Esophagus muscularis mucosa (tissue), 4 donors: ENCODE results near the gene ULK3. TPM values are rescaled to one million over a fixed set of nuclear protein-coding genes. Genes with fewer than 3 reads are reported as not detected.

Experiments used
- DNase-seq: peaks from one replicate; pipeline ENCODE4 v3.0.0-alpha.2; 2017; ENCODE audit errors: extremely low spot score
- H3K27ac ChIP-seq, 4 donors: fragments of 200-600 bp; sonication (generic); replicated peaks in 1 of 4; 1 replicate in 3 of 4; 2 replicates in 1 of 4; pipeline ENCODE4 v1.5.1; 2016 to 2019; ENCODE audit warnings: mild to moderate bottlenecking in 1 of 4
- H3K27me3 ChIP-seq, 4 donors: fragments of 200-600 bp; sonication (generic); one replicate each; pipeline versions ENCODE4 v1.5.1 to v1.6.0; 2016 to 2019
- H3K36me3 ChIP-seq, 4 donors: fragments of 200-600 bp; sonication (generic); one replicate each; pipeline ENCODE4 v1.5.1; 2016 to 2019
- H3K4me1 ChIP-seq, 4 donors: fragments of 200-600 bp; sonication (generic); one replicate each; pipeline ENCODE4 v1.5.1; 2016 to 2019
- H3K4me3 ChIP-seq, 4 donors: fragments of 200-600 bp; sonication (generic); 1 replicate in 2 of 4; 2 replicates in 2 of 4; pipeline ENCODE4 v1.5.1; 2016 to 2019; ENCODE audit warnings: mild to moderate bottlenecking in 4 of 4, moderate library complexity in 1 of 4
- H3K9me3 ChIP-seq, 4 donors: fragments of 200-600 bp; sonication (generic); 1 replicate in 3 of 4; 2 replicates in 1 of 4; pipeline ENCODE4 v1.5.1; 2016 to 2019
- CTCF ChIP-seq, 3 experiments: fragments of 200-600 bp in 2 of 3; fragments of 450-650 bp in 1 of 3; sonication (generic) in 2 of 3; IDR thresholded peaks; one replicate each; pipeline ENCODE4 v1.5.1; 2017 to 2019; ENCODE audit warnings: antibody characterized with exemption in 3 of 3, mild to moderate bottlenecking in 2 of 3, moderate library complexity in 1 of 3
- EP300 ChIP-seq: sonication (generic); formaldehyde crosslinking; IDR thresholded peaks from one replicate; pipeline ENCODE4 v1.6.1; 2017; ENCODE audit warnings: antibody characterized with exemption
- POLR2A ChIP-seq: fragments of 450-650 bp; IDR thresholded peaks from one replicate; pipeline ENCODE4 v1.6.1; 2017; ENCODE audit warnings: antibody characterized with exemption, moderate library complexity, mild to moderate bottlenecking, low read depth
- POLR2AphosphoS5 ChIP-seq, 2 donors: sonication (generic); formaldehyde crosslinking; IDR thresholded peaks; one replicate each; pipeline ENCODE4 v1.6.1; 2017; ENCODE audit warnings: antibody characterized with exemption in 2 of 2
- WGBS: methylation state at CpG from one replicate; pipeline ENCODE4 v1.1.5; 2018; 5-methylcytosine and 5-hydroxymethylcytosine counted together
- intact Hi-C: fragments of 100-400 bp; cut with DNase I; formaldehyde crosslinking; loops from one replicate; pipeline ENCODE4 v1.15.1; 2023
- total RNA-seq, 4 donors: library from RNA; depleted of rRNA; stranded (reverse); fragments of >200 nt; gene quantifications; one replicate each; pipeline versions ENCODE4 v1.1.0 to v1.2.1, GENCODE V29; 2016

ULK3 gene
- total RNA-seq, 4 donors from 2014 or later: 24.5 to 49.2 (median 35.4) TPM

GRCh38 chr15:74829486-74829885, 13.5 kb downstream of the ULK3 start:
- no peak for DNase-seq
- Histone ChIP-seq H3K4me3 (no peak overlapping the region), H3K27ac (no peak overlapping the region), H3K4me1 (peaks cover 8 to 11% (median 10%) of the 10 kb centered on the region in 4 donors), H3K9me3 (no peaks in the 10 kb centered on the region), H3K27me3 (peaks cover 0 to 39% (median 15%) of the 10 kb centered on the region in 4 donors), H3K36me3 (no peaks in the 10 kb centered on the region)
- WGBS: 73% methylated on average over 3 of the region's 3 CpGs
- intact Hi-C loops: no loop called here
- no peak for TF ChIP-seq CTCF (IDR thresholded peaks at IDR 0.05)
- TF ChIP-seq POLR2AphosphoS5 (IDR thresholded peaks at IDR 0.05): no peak
- TF ChIP-seq EP300: no peak
- TF ChIP-seq POLR2A: no peak

- peaks cover 8 to 11% (median 10%) of the 10 kb centered on the region in 4 donors for H3K4me1 ChIP-seq
- intact Hi-C loops: no loop called here
- no peak overlapping the region for H3K27ac ChIP-seq
- no peaks in the 10 kb centered on the region for H3K9me3 ChIP-seq
- TF ChIP-seq POLR2AphosphoS5 (IDR thresholded peaks at IDR 0.05) (no peak), CTCF (IDR thresholded peaks at IDR 0.05) (no peak), POLR2A (no peak), EP300 (no peak)
- H3K36me3 ChIP-seq: no peaks in the 10 kb centered on the region
- H3K4me3 ChIP-seq: no peak overlapping the region
- peaks cover 0 to 39% (median 15%) of the 10 kb centered on the region in 4 donors for H3K27me3 ChIP-seq
- 76% methylated on average over 6 of the region's 6 CpGs for WGBS
- no peak for DNase-seq
These were observed 14.1 kb downstream of the ULK3 start for GRCh38 chr15:74828835-74829234.

- TF ChIP-seq CTCF (IDR thresholded peaks at IDR 0.05): no peak
- TF ChIP-seq POLR2A: no peak
- TF ChIP-seq EP300: no peak
- Histone ChIP-seq H3K4me1 (peaks cover 8 to 11% (median 10%) of the 10 kb centered on the region in 4 donors), H3K9me3 (no peaks in the 10 kb centered on the region), H3K27me3 (peaks cover 0 to 39% (median 15%) of the 10 kb centered on the region in 4 donors), H3K4me3 (no peak overlapping the region), H3K27ac (no peak overlapping the region), H3K36me3 (no peaks in the 10 kb centered on the region)
- intact Hi-C loops: no loop called here
- no peak for DNase-seq
- no CpG with 5 or more reads among the region's 5 CpGs for WGBS
These were observed 15.3 kb downstream of the ULK3 start for GRCh38 chr15:74827614-74828013.

GRCh38 chr15:74826921-74827320, 16.0 kb downstream of the ULK3 start:
- Histone ChIP-seq H3K4me1 (peaks cover 8 to 11% (median 10%) of the 10 kb centered on the region in 4 donors), H3K27me3 (peaks cover 0 to 39% (median 15%) of the 10 kb centered on the region in 4 donors), H3K27ac (no peak overlapping the region), H3K9me3 (no peaks in the 10 kb centered on the region), H3K4me3 (no peak overlapping the region), H3K36me3 (no peaks in the 10 kb centered on the region)
- no peak for DNase-seq
- 15% methylated on average over 11 of the region's 21 CpGs for WGBS
- no peak for TF ChIP-seq CTCF (IDR thresholded peaks at IDR 0.05)
- no peak for TF ChIP-seq EP300
- no peak for TF ChIP-seq POLR2A
- intact Hi-C loops: no loop called here

- DNase-seq: no peak
- peaks cover 4 to 11% (median 9%) of the 10 kb centered on the region in 4 donors for H3K4me1 ChIP-seq
- WGBS: 5% methylated on average over 10 of the region's 44 CpGs
- H3K27ac ChIP-seq: no peak within 1 kb of the TSS
- no peaks in the 10 kb centered on the region for H3K9me3 ChIP-seq
- intact Hi-C loops: no loop called here
- H3K27me3 ChIP-seq: peaks cover 0 to 39% (median 15%) of the 10 kb centered on the region in 4 donors
- H3K36me3 ChIP-seq: no peaks in the 10 kb centered on the region
- TF ChIP-seq POLR2AphosphoS5 (IDR thresholded peaks at IDR 0.05): no peak
- TF ChIP-seq EP300: no peak
- TF ChIP-seq CTCF (IDR thresholded peaks at IDR 0.05): no peak
- TF ChIP-seq POLR2A: no peak
- no peak within 1 kb of the TSS for H3K4me3 ChIP-seq
These were observed 16.6 kb downstream of the ULK3 start, which contains the start of gene CPLX3 for GRCh38 chr15:74826364-74826819. TSS of gene CPLX3 (plus strand) at chr15:74826627. CDS start at chr15:74826704, 77 bp downstream.
